Effector memory CD8-positive, alpha-beta T cell (primary cell): ENCODE results near the gene HIVEP3.

Experiments
- ATAC-seq: fragments of 150-1000 bp; cut with Tn5 transposase; replicated peaks from 2 replicates; pipeline ENCODE4 v1.10.0; 2021; ENCODE audit warnings: mild to moderate bottlenecking, moderate library complexity
- DNase-seq, 3 experiments: peaks; one replicate each; pipeline ENCODE4 v3.0.0; 2021
- H3K27ac Mint-ChIP-seq, 2 donors: one replicate each; pipeline ENCODE4 v1.8.0; 2022; ENCODE audit warnings: mild to moderate bottlenecking in 2 of 2, mixed read lengths in 2 of 2, moderate library complexity in 2 of 2
- H3K27me3 Mint-ChIP-seq, 2 donors: one replicate each; pipeline ENCODE4 v1.8.0; 2022; ENCODE audit warnings: mixed read lengths in 2 of 2
- H3K36me3 Mint-ChIP-seq: one replicate; pipeline ENCODE4 v1.8.0; 2022; ENCODE audit warnings: mild to moderate bottlenecking, moderate library complexity, mixed read lengths; ENCODE audit not compliant: insufficient read depth
- H3K4me1 Mint-ChIP-seq, 2 donors: one replicate each; pipeline ENCODE4 v1.8.0; 2022; ENCODE audit warnings: low read depth in 2 of 2, mixed read lengths in 2 of 2
- H3K4me3 Mint-ChIP-seq, 2 donors: one replicate each; pipeline ENCODE4 v1.8.0; 2022; ENCODE audit warnings: mild to moderate bottlenecking in 2 of 2, mixed read lengths in 2 of 2, moderate library complexity in 2 of 2
- H3K9me3 Mint-ChIP-seq, 2 donors: one replicate each; pipeline ENCODE4 v1.8.0; 2022; ENCODE audit warnings: mixed read lengths in 2 of 2

Gene HIVEP3

DNA sequence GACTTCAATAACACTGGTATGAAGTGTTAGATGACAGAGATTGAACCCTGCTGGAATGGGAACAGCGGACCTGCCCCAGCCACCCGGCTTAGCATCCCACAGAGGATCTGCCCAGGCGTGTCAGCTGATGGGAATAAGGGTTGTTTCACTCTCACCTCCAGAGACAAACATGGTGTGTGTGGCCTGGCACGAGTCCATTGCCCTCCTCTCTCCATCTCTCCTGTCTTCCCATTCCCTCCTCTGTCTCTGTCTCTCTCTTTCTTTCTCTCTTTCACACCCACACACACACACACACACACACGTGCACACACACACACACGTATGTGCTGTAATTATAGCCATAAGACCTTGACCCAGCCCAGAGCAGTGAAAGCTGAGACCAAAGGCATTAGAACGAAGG lies 200.2 kb downstream of the HIVEP3 start:
- no peaks in the 10 kb centered on the region for H3K9me3 Mint-ChIP-seq
- H3K4me1 Mint-ChIP-seq = peaks cover 25 to 27% of the 10 kb centered on the region in 2 donors

DNA sequence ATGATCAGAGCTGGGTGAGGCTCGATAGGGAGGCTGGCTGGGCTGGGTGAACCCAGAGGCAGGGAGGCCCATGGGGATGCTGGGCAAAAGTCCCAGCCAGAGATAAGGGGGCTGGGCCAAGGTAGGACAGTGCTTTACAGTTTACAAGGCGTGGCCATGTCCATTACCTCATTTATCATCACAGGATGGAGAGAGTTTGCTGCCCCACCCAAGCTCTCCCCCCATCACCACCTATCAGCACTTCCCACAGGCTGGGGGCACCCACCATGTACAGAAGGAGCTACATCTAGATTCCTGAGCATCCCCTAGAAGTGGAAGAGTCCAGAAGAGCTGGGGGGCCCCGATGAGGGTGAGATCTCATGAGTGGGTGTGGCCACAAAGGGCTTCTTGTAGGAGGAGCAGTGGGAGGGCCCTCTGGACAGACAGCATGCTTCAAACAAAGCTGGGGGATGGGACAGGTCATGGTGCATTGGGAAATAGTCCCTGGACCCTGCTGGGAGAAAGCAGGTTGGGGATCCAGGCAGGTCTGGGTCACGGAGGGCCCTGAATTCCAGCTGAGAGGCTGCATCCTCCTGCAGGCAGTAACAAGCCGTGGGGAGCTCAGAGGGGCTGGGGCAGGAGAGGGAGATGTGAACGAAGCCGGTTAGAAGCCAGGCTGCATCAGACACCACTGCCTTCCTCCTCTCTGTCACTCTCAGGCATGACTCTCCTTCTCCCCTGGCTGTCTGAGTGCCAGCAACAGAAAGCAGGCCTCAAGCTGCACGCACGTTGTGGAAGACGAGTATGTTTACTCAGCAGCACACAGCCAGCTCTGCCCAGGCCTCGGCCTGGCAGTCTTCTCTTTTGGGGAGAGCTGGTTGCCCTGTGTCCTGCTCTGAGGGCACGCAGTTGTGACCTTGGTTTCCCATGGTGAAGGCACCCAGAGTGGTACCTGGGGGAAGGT lies 202.3 kb downstream of the HIVEP3 start:
- no peaks in the 10 kb centered on the region for H3K27me3 Mint-ChIP-seq
- H3K9me3 Mint-ChIP-seq = no peaks in the 10 kb centered on the region
- H3K27ac Mint-ChIP-seq = peak overlapping the region; percentile 30 to 57
- DNase-seq (no peak), ATAC-seq (no peak)
- H3K4me3 Mint-ChIP-seq = no peak overlapping the region
- H3K4me1 Mint-ChIP-seq = peaks cover 24 to 27% of the 10 kb centered on the region in 2 donors
- H3K36me3 Mint-ChIP-seq = no peaks in the 10 kb centered on the region

More for the DNA sequence above, 200.2 kb downstream of the HIVEP3 start:
- no peaks in the 10 kb centered on the region for H3K36me3 Mint-ChIP-seq
- DNase-seq (no peak), ATAC-seq (no peak)
- H3K27ac Mint-ChIP-seq = no peak overlapping the region
- no peaks in the 10 kb centered on the region for H3K27me3 Mint-ChIP-seq
- H3K4me3 Mint-ChIP-seq = no peak overlapping the region

DNA sequence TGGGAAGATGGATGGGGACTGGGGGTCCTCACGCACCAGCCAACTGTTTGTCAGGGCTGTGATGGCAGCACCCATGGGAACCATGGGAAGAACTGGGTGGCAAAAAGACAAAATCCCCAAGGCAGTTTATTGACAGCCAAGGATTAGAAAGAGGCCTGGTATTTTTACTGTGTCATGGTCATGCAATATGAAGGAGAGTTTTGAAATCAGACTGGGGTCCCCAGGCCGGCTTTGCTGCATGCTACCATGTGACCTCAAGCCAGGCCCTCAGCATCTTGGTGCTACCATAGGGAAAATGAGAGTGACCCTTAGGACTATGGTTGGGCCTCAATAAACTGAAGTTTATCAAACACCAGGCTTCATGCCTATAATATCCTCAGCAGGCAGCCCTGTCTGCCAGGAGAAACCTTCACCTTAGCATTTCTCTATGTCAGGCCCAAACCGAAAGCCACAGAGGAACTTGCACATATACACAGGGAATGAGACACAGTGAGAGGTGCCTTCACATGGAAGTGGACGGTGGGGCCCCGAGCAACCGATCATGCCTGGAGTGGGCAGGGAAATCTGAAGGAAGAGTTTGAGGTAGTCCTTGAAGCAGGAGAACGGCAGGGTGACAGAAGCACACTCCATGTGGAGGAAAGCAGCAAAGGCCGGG lies 203.2 kb downstream of the HIVEP3 start:
- ATAC-seq (no peak), DNase-seq (no peak)
- no peak overlapping the region for H3K27ac Mint-ChIP-seq
- no peaks in the 10 kb centered on the region for H3K36me3 Mint-ChIP-seq
- no peaks in the 10 kb centered on the region for H3K9me3 Mint-ChIP-seq
- H3K4me1 Mint-ChIP-seq = peaks cover 19 to 21% of the 10 kb centered on the region in 2 donors
- no peak overlapping the region for H3K4me3 Mint-ChIP-seq
- H3K27me3 Mint-ChIP-seq = no peaks in the 10 kb centered on the region

DNA sequence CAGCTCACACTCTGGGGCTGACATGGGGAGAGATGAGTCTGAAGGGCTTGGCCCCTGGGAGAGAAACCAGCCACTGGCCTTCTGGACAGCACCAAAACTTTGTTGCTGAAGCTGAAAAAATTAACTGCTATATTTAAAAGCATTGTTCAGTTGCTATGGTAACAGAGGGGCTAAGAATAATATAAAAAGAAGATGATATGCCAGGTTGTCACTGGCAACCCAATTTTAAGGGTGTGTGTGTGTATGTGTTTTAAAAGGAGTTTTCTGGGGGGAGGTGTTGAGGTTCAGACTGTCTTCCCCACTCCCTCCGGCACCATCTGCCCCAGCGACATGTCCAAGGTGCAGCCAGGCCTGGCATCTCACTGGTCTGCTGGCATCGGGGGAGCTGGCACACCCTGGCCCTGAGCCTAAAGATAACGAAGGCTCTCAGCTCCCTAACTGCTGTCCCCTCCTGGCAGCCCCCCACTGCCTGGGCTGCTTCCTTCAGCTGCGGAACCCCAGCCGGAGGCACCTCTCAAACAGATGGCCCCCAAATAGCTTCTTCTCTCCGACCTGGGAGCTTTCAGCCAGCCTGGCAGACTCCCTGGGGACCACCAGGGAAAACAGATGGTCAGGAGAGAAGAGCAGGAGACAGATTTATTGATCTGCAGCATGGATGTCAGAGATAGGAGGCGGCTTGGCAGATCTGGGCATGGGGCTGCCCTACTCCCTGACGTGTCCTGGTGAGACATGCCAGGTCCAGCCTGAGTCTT lies 203.9 kb downstream of the HIVEP3 start:
- H3K9me3 Mint-ChIP-seq = no peaks in the 10 kb centered on the region
- DNase-seq (no peak), ATAC-seq (no peak)
- peak overlapping the region in 1 of 2 donors; percentile 36 for H3K27ac Mint-ChIP-seq
- H3K4me1 Mint-ChIP-seq = peaks cover 18 to 21% of the 10 kb centered on the region in 2 donors
- H3K4me3 Mint-ChIP-seq = no peak overlapping the region
- peaks cover 3% of the 10 kb centered on the region for H3K36me3 Mint-ChIP-seq
- no peaks in the 10 kb centered on the region for H3K27me3 Mint-ChIP-seq

DNA sequence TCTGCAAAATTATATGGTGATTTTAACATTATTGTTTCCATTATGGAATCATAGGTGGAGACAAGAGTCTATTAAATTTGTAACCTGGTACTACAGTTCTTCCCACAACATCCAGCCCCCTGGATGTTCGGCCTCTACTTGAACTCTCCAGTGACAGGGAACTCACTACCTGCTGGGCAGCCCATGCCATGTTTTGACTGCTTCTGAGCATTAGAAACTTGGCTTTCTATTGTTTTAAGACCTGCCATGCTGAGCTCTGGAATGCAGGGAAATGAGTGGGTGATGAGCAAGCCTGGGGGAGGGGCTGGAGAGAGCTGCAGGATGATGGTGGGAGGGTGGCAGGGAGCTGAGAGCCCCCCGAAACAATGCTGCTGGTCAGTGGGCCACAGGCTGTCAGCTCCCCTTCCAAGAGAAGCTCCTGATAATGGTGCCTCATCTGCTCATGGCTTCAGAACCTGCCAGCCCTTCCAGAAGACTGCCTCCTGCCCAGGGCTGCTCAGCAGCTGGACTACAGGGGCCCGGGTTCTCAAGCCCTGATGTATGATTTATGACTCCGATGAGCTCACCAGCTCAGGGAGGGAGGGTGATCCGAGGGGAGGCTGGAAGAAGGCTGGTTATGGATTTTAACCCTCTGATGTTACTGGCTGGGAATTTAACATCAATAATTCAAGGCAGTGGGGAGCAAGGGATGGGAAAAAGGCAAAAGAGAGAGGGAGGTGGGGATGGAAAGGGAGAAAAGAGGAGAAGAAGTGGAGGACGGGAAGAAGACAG lies 205.0 kb downstream of the HIVEP3 start:
- no peak for ATAC-seq

GRCh38 chr1:41713141-41713540 lies 205.6 kb downstream of the HIVEP3 start:
- Mint-ChIP-seq H3K36me3 (peaks cover 3% of the 10 kb centered on the region), H3K27me3 (no peaks in the 10 kb centered on the region), H3K9me3 (no peaks in the 10 kb centered on the region), H3K4me1 (peaks cover 16 to 18% of the 10 kb centered on the region in 2 donors), H3K27ac (no peak overlapping the region), H3K4me3 (no peak overlapping the region)
- no peak for DNase-seq
- no peak for ATAC-seq

More for the DNA sequence above, 205.0 kb downstream of the HIVEP3 start:
- Mint-ChIP-seq H3K4me1 (peaks cover 17 to 18% of the 10 kb centered on the region in 2 donors), H3K27me3 (no peaks in the 10 kb centered on the region), H3K27ac (peak overlapping the region in 1 of 2 donors; percentile 36), H3K4me3 (no peak overlapping the region), H3K36me3 (peaks cover 3% of the 10 kb centered on the region), H3K9me3 (no peaks in the 10 kb centered on the region)
- no peak for DNase-seq

DNA sequence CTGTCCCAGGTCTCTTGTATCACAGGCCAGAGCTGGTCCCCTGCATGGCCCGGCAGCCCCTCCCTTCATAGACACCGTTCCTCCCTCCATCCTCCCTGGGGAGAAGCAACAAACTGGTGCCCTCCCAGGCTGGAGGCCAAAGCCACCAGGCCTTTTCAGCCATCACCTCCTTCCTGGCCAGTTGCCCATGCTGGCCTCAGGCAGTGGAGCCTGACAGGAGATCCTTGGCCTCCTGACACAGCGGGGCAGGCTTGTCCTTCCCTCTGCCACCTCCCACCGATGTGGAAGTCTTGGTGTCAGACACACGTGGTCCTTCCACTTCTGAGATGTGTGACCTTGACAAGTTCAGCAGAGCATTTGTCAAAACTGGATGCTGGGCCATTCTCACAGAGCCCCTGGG lies 206.0 kb downstream of the HIVEP3 start:
- ATAC-seq (no peak), DNase-seq (no peak)
- Mint-ChIP-seq H3K4me1 (peaks cover 18 to 20% of the 10 kb centered on the region in 2 donors), H3K4me3 (no peak overlapping the region), H3K27ac (no peak overlapping the region), H3K36me3 (peaks cover 3% of the 10 kb centered on the region), H3K27me3 (no peaks in the 10 kb centered on the region), H3K9me3 (no peaks in the 10 kb centered on the region)

GRCh38 chr1:41712081-41712480 lies 206.6 kb downstream of the HIVEP3 start:
- Mint-ChIP-seq H3K4me1 (peaks cover 17 to 19% of the 10 kb centered on the region in 2 donors), H3K27me3 (no peaks in the 10 kb centered on the region), H3K4me3 (no peak overlapping the region), H3K9me3 (no peaks in the 10 kb centered on the region), H3K27ac (no peak overlapping the region), H3K36me3 (peaks cover 3% of the 10 kb centered on the region)
- no peak for DNase-seq
- ATAC-seq = no peak

- peaks cover 15 to 17% of the 10 kb centered on the region in 2 donors for H3K4me1 Mint-ChIP-seq
- no peaks in the 10 kb centered on the region for H3K9me3 Mint-ChIP-seq
- H3K36me3 Mint-ChIP-seq = peaks cover 6% of the 10 kb centered on the region
- no peaks in the 10 kb centered on the region for H3K27me3 Mint-ChIP-seq
- DNase-seq (no peak), ATAC-seq (no peak)
- no peak overlapping the region for H3K27ac Mint-ChIP-seq
- H3K4me3 Mint-ChIP-seq = no peak overlapping the region
Measured at GRCh38 chr1:41711581-41711980, 207.1 kb downstream of the HIVEP3 start.

DNA sequence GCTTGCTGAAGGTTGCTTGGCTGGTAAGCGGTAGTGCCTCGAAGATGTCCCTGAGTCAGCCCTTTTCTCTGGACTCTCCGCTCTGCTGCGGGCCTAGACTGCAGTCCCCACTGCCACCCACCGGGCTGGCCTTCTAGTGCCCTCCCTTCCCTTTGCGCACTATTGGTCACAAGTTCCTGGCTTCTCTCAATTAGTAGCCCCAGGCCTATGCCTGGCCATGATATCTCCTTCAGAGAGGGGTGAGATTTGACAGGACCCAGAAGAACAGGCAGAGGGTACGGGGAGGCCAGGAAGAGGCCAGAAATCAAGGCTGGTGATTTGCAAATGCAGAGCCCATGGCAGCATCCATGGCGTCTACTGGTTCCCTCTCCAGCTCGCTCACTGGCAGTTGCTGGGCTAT lies 207.7 kb downstream of the HIVEP3 start:
- DNase-seq (no peak), ATAC-seq (no peak)
- no peak overlapping the region for H3K27ac Mint-ChIP-seq
- H3K4me3 Mint-ChIP-seq = no peak overlapping the region
- H3K9me3 Mint-ChIP-seq = no peaks in the 10 kb centered on the region
- peaks cover 6% of the 10 kb centered on the region for H3K36me3 Mint-ChIP-seq
- H3K4me1 Mint-ChIP-seq = peaks cover 15% of the 10 kb centered on the region in 2 donors
- no peaks in the 10 kb centered on the region for H3K27me3 Mint-ChIP-seq

GRCh38 chr1:41709873-41710272 lies 208.8 kb downstream of the HIVEP3 start:
- no peaks in the 10 kb centered on the region for H3K27me3 Mint-ChIP-seq
- no peak overlapping the region for H3K27ac Mint-ChIP-seq
- H3K36me3 Mint-ChIP-seq = peaks cover 6% of the 10 kb centered on the region
- no peak overlapping the region for H3K4me3 Mint-ChIP-seq
- DNase-seq = no peak
- no peak for ATAC-seq
- H3K4me1 Mint-ChIP-seq = peaks cover 11 to 12% of the 10 kb centered on the region in 2 donors
- no peaks in the 10 kb centered on the region for H3K9me3 Mint-ChIP-seq

DNA sequence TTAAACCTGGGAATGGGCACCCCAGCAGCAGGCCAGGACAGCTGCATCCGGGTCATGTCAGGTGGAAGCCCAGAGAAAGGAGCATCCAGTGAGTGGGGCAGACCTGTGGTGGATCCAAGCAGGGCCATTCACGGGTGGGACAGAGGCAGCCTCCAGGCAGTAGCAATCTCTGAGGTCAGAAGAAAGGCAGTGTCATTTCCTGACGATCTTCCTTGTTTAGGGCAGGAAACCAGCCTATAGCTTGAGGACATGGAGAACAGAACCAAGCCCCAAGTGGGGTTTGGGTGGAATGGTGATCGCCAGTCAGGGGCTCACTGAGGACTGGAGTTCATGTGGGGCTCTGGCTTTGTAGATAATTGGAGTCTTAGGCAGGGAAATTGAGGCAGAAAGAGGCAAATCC lies 209.4 kb downstream of the HIVEP3 start:
- ATAC-seq (no peak), DNase-seq (no peak)
- Mint-ChIP-seq H3K9me3 (no peaks in the 10 kb centered on the region), H3K27me3 (no peaks in the 10 kb centered on the region), H3K4me1 (peaks cover 11 to 12% of the 10 kb centered on the region in 2 donors), H3K36me3 (peaks cover 6% of the 10 kb centered on the region), H3K4me3 (no peak overlapping the region), H3K27ac (no peak overlapping the region)

DNA sequence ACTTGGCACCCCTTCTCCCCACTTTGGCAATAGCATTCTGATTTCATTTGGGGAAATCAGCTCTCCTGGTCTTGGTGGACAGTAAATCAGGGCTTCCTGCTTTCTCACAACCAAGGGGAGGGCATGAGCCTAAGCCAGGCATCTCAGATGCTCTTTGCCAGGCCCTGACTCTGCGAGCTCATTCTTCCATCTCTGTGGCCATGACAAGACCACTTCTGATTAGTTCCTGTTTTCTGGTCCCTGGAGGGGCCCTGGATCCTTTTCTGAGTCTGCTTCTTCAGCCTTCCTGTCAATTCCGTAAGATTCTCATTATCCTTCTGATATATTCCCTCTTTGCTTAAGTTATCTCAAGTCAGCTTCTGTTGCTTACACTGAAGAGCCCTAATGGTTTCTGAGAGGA lies 210.4 kb downstream of the HIVEP3 start:
- ATAC-seq = no peak
- peaks cover 6% of the 10 kb centered on the region for H3K36me3 Mint-ChIP-seq
- H3K27me3 Mint-ChIP-seq = no peaks in the 10 kb centered on the region
- H3K9me3 Mint-ChIP-seq = no peaks in the 10 kb centered on the region
- H3K27ac Mint-ChIP-seq = peak overlapping the region in 1 of 2 donors; percentile 24
- peaks cover 10 to 11% of the 10 kb centered on the region in 2 donors for H3K4me1 Mint-ChIP-seq
- no peak overlapping the region for H3K4me3 Mint-ChIP-seq
- DNase-seq = no peak
